ENCODE results near the gene CDK14. TPM values are rescaled to one million over a fixed set of nuclear protein-coding genes. Genes with fewer than 3 reads are reported as not detected.

The CDK14 gene
- total RNA-seq, 5 donors from 2014 or later (not counting 1 experiment from before 2014, with no cell fraction given) = 0.86 to 6.6 (median 1.6) TPM

GRCh38 chr7:90580051-90580450 is 16.1 kb upstream of the CDK14 start:
- no peak overlapping the region for H3K27ac ChIP-seq (ENCODE audit: low read length)
- H3K9me3 ChIP-seq = no peaks in the 10 kb centered on the region
- Mint-ChIP-seq H3K4me3 (no peak overlapping the region), H3K36me3 (no peaks in the 10 kb centered on the region), H3K9me3 (no peaks in the 10 kb centered on the region), H3K4me1 (no peaks in the 10 kb centered on the region), H3K27me3 (no peaks in the 10 kb centered on the region), H3K27ac (no peak overlapping the region)
- DNase-seq (no peak), ATAC-seq (replicated peaks in 1 of 4) (peak in 1 of 4 experiments; percentile 15)
- 91% methylated on average over 2 of the region's 3 CpGs for WGBS (ENCODE audit: insufficient coverage)
- peaks cover 0 to 3% of the 10 kb centered on the region in 2 experiments for H3K27me3 ChIP-seq (replicated peaks in 1 of 2; ENCODE audit: control insufficient read depth in 2 of 2, extremely low read depth in 1 of 2, insufficient read depth in 2 of 2, low read length in 1 of 2)
- H3K4me3 ChIP-seq (ENCODE audit: control insufficient read depth in 1 of 2, extremely low read depth in 1 of 2, low read length in 1 of 2) = no peak overlapping the region
- no peaks in the 10 kb centered on the region for H3K4me1 ChIP-seq (ENCODE audit: control insufficient read depth in 1 of 2, extremely low read depth in 1 of 2, insufficient read depth in 2 of 2, low read length in 2 of 2)
- POLR2A ChIA-PET = no interaction called here
- H3K36me3 ChIP-seq (ENCODE audit: control insufficient read depth in 2 of 2, extremely low read depth in 1 of 2, insufficient read depth in 1 of 2, low read length in 1 of 2) = no peaks in the 10 kb centered on the region
- CTCF ChIA-PET = no interaction called here

DNA sequence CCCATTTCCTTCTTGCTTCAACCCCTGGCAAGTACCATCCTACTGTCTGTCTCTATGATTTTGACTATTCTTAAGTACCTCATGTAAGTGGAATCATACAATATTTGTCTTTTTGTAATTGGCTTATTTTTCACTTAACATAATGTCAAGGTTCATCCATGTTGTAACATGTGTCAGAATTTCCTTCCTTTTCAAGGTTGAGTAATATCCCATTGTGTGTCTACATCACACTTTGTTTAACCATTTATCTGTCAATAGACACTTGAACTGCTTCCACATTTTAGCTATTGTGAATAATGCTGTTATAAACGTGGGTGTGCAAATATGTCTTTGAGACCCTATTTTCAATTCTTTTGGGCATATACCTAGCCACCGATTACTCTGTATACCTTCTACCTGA is 14.0 kb upstream of the CDK14 start:
- H3K9me3 Mint-ChIP-seq = no peaks in the 10 kb centered on the region
- no peaks in the 10 kb centered on the region for H3K36me3 Mint-ChIP-seq
- peaks cover 0 to 5% of the 10 kb centered on the region in 2 donors for H3K27me3 Mint-ChIP-seq
- no CpG with 5 or more reads among the region's 2 CpGs for WGBS (ENCODE audit: insufficient coverage)
- Histone ChIP-seq H3K9me3 (no peaks in the 10 kb centered on the region), H3K27me3 (replicated peaks in 1 of 2; ENCODE audit: control insufficient read depth in 2 of 2, extremely low read depth in 1 of 2, insufficient read depth in 2 of 2, low read length in 1 of 2) (peaks cover 0 to 3% of the 10 kb centered on the region in 2 experiments), H3K27ac (ENCODE audit: low read length) (no peak overlapping the region), H3K4me3 (ENCODE audit: control insufficient read depth in 1 of 2, extremely low read depth in 1 of 2, low read length in 1 of 2) (no peak overlapping the region), H3K4me1 (ENCODE audit: control insufficient read depth in 1 of 2, extremely low read depth in 1 of 2, insufficient read depth in 2 of 2, low read length in 2 of 2) (no peaks in the 10 kb centered on the region), H3K36me3 (ENCODE audit: control insufficient read depth in 2 of 2, extremely low read depth in 1 of 2, insufficient read depth in 1 of 2, low read length in 1 of 2) (no peaks in the 10 kb centered on the region)
- no peak for ATAC-seq (replicated peaks in 1 of 4)
- H3K4me1 Mint-ChIP-seq = no peaks in the 10 kb centered on the region
- CTCF ChIA-PET = no interaction called here
- POLR2A ChIA-PET = no interaction called here
- H3K27ac Mint-ChIP-seq = no peak overlapping the region
- no peak overlapping the region for H3K4me3 Mint-ChIP-seq
- no peak for DNase-seq

DNA sequence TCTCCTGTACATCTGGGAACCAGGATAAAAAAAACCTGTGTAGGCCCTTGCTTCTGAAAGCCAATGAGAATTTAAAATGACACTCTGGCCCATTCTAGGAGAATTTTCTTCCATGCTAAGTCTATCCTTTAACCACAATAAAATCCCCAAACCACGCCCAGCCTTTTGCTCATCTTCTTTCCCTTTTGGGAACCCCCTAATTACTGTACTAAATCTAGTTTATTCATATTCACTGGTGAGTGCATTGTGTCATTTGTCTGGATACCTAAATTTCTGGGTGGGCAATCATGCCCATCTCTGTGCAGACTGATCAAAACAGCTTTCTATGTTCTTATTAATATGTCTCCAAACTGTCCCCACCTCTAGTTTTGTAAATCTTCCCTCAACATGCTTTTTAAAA is 11.7 kb upstream of the CDK14 start:
- H3K27me3 Mint-ChIP-seq = peaks cover 0 to 5% of the 10 kb centered on the region in 2 donors

DNA sequence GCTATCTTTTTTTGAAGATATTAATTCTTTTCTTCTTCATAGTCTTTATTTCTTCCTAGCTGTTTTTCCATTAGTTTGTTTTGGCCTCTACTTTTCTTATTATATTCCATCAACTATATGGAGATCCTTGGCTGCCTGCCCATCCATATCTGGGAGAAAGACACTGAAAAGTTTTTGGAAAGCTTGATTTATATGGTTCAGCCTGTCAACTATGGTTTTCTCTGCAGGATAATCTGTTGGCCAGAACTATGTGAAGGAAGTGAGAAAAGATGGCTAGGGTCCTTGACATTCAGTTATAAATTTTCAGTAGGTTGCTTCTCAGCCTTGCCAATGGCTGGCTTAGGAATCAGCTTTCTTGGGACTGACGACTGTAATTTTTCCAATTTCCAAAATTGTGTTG is 10.0 kb upstream of the CDK14 start:
- Mint-ChIP-seq H3K9me3 (no peaks in the 10 kb centered on the region), H3K36me3 (no peaks in the 10 kb centered on the region), H3K4me3 (no peak overlapping the region), H3K4me1 (no peaks in the 10 kb centered on the region), H3K27ac (no peak overlapping the region), H3K27me3 (peaks cover 0 to 5% of the 10 kb centered on the region in 2 donors)
- Histone ChIP-seq H3K4me3 (ENCODE audit: control insufficient read depth in 1 of 2, extremely low read depth in 1 of 2, low read length in 1 of 2) (no peak overlapping the region), H3K4me1 (ENCODE audit: control insufficient read depth in 1 of 2, extremely low read depth in 1 of 2, insufficient read depth in 2 of 2, low read length in 2 of 2) (no peaks in the 10 kb centered on the region), H3K27me3 (replicated peaks in 1 of 2; ENCODE audit: control insufficient read depth in 2 of 2, extremely low read depth in 1 of 2, insufficient read depth in 2 of 2, low read length in 1 of 2) (no peaks in the 10 kb centered on the region), H3K36me3 (ENCODE audit: control insufficient read depth in 2 of 2, extremely low read depth in 1 of 2, insufficient read depth in 1 of 2, low read length in 1 of 2) (no peaks in the 10 kb centered on the region), H3K9me3 (no peaks in the 10 kb centered on the region), H3K27ac (ENCODE audit: low read length) (no peak overlapping the region)
- ChIA-PET CTCF (no interaction called here), POLR2A (no interaction called here)
- no peak for DNase-seq
- no peak for ATAC-seq (replicated peaks in 1 of 4)
- WGBS (ENCODE audit: insufficient coverage) = no CpG with 5 or more reads among the region's 1 CpG

More for the DNA sequence above, 11.7 kb upstream of the CDK14 start:
- no peaks in the 10 kb centered on the region for H3K36me3 ChIP-seq (ENCODE audit: control insufficient read depth in 2 of 2, extremely low read depth in 1 of 2, insufficient read depth in 1 of 2, low read length in 1 of 2)
- ATAC-seq (replicated peaks in 1 of 4) (no peak), DNase-seq (no peak)
- no peaks in the 10 kb centered on the region for H3K9me3 ChIP-seq
- no CpG with 5 or more reads among the region's 1 CpG for WGBS (ENCODE audit: insufficient coverage)
- Mint-ChIP-seq H3K27ac (no peak overlapping the region), H3K4me3 (no peak overlapping the region), H3K9me3 (no peaks in the 10 kb centered on the region), H3K4me1 (no peaks in the 10 kb centered on the region), H3K36me3 (no peaks in the 10 kb centered on the region)
- H3K4me1 ChIP-seq (ENCODE audit: control insufficient read depth in 1 of 2, extremely low read depth in 1 of 2, insufficient read depth in 2 of 2, low read length in 2 of 2) = no peaks in the 10 kb centered on the region
- no peaks in the 10 kb centered on the region for H3K27me3 ChIP-seq (replicated peaks in 1 of 2; ENCODE audit: control insufficient read depth in 2 of 2, extremely low read depth in 1 of 2, insufficient read depth in 2 of 2, low read length in 1 of 2)
- POLR2A ChIA-PET = no interaction called here
- H3K27ac ChIP-seq (ENCODE audit: low read length) = no peak overlapping the region
- CTCF ChIA-PET = no interaction called here
- H3K4me3 ChIP-seq (ENCODE audit: control insufficient read depth in 1 of 2, extremely low read depth in 1 of 2, low read length in 1 of 2) = no peak overlapping the region

DNA sequence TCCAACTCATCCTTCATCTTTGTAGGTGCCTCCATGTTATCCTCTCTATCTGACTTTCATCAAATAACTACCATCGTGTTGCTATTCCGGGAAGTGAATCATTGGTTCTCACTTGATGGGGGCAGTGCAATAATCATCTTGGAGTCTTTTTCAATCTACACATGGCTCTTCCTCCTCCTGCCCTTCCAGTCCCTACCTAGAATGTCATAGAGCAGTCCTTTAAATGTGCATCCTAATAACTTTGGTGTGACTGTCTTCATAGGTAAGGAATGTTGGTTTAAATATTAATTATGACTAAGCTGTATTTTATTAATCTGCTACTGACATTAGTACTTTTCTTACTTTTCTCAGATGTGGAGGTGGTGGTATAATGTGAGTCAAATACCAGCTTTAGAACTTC is 8.4 kb upstream of the CDK14 start:
- no peak for ATAC-seq (replicated peaks in 1 of 4)
- H3K4me3 Mint-ChIP-seq = no peak overlapping the region
- no peaks in the 10 kb centered on the region for H3K36me3 Mint-ChIP-seq
- Histone ChIP-seq H3K4me1 (ENCODE audit: control insufficient read depth in 1 of 2, extremely low read depth in 1 of 2, insufficient read depth in 2 of 2, low read length in 2 of 2) (no peaks in the 10 kb centered on the region), H3K9me3 (no peaks in the 10 kb centered on the region), H3K27me3 (replicated peaks in 1 of 2; ENCODE audit: control insufficient read depth in 2 of 2, extremely low read depth in 1 of 2, insufficient read depth in 2 of 2, low read length in 1 of 2) (no peaks in the 10 kb centered on the region), H3K27ac (ENCODE audit: low read length) (no peak overlapping the region), H3K36me3 (ENCODE audit: control insufficient read depth in 2 of 2, extremely low read depth in 1 of 2, insufficient read depth in 1 of 2, low read length in 1 of 2) (no peaks in the 10 kb centered on the region), H3K4me3 (ENCODE audit: control insufficient read depth in 1 of 2, extremely low read depth in 1 of 2, low read length in 1 of 2) (no peak overlapping the region)
- ChIA-PET POLR2A (no interaction called here), CTCF (no interaction called here)
- no peak overlapping the region for H3K27ac Mint-ChIP-seq
- peaks cover 0 to 5% of the 10 kb centered on the region in 2 donors for H3K27me3 Mint-ChIP-seq
- H3K4me1 Mint-ChIP-seq = no peaks in the 10 kb centered on the region
- WGBS (ENCODE audit: insufficient coverage) = 100% methylated on average over 2 of the region's 2 CpGs
- no peak for DNase-seq
- H3K9me3 Mint-ChIP-seq = no peaks in the 10 kb centered on the region

DNA sequence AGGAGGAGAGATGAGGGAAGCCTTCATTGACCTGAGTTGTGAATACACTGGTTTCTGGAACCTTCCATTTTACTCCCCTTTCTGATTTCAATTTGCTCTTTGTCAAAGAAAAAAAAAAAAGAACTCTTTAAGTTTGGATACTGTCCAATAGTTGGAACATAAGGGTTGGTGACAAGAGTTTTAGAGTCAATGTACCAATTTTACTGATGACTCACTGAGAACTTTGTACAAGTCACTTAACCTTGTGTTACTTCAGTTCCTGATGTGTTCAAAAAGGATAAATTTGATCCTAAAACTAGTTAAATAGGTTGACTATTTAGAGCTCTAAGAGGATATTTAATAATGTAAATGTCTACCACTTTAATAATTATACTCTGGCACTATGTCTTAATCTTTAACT is 4.1 kb upstream of the CDK14 start:
- Mint-ChIP-seq H3K27ac (no peak overlapping the region), H3K4me1 (peaks cover 0 to 10% (median 9%) of the 10 kb centered on the region in 3 donors), H3K4me3 (no peak overlapping the region), H3K9me3 (no peaks in the 10 kb centered on the region), H3K36me3 (no peaks in the 10 kb centered on the region), H3K27me3 (peaks cover 8 to 23% of the 10 kb centered on the region in 2 donors)
- POLR2A ChIA-PET = no interaction called here
- peaks cover 0 to 14% of the 10 kb centered on the region in 2 experiments for H3K27me3 ChIP-seq (replicated peaks in 1 of 2; ENCODE audit: control insufficient read depth in 2 of 2, extremely low read depth in 1 of 2, insufficient read depth in 2 of 2, low read length in 1 of 2)
- no peaks in the 10 kb centered on the region for H3K36me3 ChIP-seq (ENCODE audit: control insufficient read depth in 2 of 2, extremely low read depth in 1 of 2, insufficient read depth in 1 of 2, low read length in 1 of 2)
- CTCF ChIA-PET = no interaction called here
- no peak overlapping the region for H3K4me3 ChIP-seq (ENCODE audit: control insufficient read depth in 1 of 2, extremely low read depth in 1 of 2, low read length in 1 of 2)
- no peak overlapping the region for H3K27ac ChIP-seq (ENCODE audit: low read length)
- H3K9me3 ChIP-seq = no peaks in the 10 kb centered on the region
- H3K4me1 ChIP-seq (ENCODE audit: control insufficient read depth in 1 of 2, extremely low read depth in 1 of 2, insufficient read depth in 2 of 2, low read length in 2 of 2) = peaks cover 0 to 10% of the 10 kb centered on the region in 2 experiments
- ATAC-seq (replicated peaks in 1 of 4) (no peak), DNase-seq (no peak)

DNA sequence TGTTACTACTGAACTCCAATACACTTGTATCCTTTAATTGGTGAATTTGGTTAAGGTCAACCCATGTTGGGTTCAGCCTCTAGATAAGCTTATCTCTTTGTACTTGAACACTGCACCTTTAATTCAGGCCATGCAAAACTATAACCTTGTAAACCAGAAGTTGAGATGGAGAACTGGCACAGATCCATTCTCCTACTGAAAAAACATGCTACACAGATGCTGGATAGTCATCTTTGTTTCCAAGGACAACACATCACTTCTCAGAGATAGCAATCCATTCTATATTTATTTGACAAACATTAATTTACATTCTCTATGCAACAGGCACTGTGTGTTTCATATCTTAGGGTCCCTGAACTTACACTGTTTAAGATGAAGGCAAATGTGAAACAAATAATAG is 2.9 kb upstream of the CDK14 start:
- Mint-ChIP-seq H3K9me3 (no peaks in the 10 kb centered on the region), H3K4me3 (no peak overlapping the region), H3K4me1 (peaks cover 9 to 18% (median 18%) of the 10 kb centered on the region in 3 donors), H3K27me3 (peaks cover 19 to 34% of the 10 kb centered on the region in 2 donors), H3K36me3 (no peaks in the 10 kb centered on the region), H3K27ac (no peak overlapping the region)
- no peak for DNase-seq
- Histone ChIP-seq H3K36me3 (ENCODE audit: control insufficient read depth in 2 of 2, extremely low read depth in 1 of 2, insufficient read depth in 1 of 2, low read length in 1 of 2) (no peaks in the 10 kb centered on the region), H3K4me1 (ENCODE audit: control insufficient read depth in 1 of 2, extremely low read depth in 1 of 2, insufficient read depth in 2 of 2, low read length in 2 of 2) (peaks cover 0 to 11% of the 10 kb centered on the region in 2 experiments), H3K9me3 (no peaks in the 10 kb centered on the region), H3K27me3 (replicated peaks in 1 of 2; ENCODE audit: control insufficient read depth in 2 of 2, extremely low read depth in 1 of 2, insufficient read depth in 2 of 2, low read length in 1 of 2) (peaks cover 0 to 16% of the 10 kb centered on the region in 2 experiments), H3K27ac (ENCODE audit: low read length) (no peak overlapping the region), H3K4me3 (ENCODE audit: control insufficient read depth in 1 of 2, extremely low read depth in 1 of 2, low read length in 1 of 2) (no peak overlapping the region)
- POLR2A ChIA-PET = no interaction called here
- CTCF ChIA-PET = no interaction called here
- ATAC-seq (replicated peaks in 1 of 4) = no peak
